Nephron progenitor cell (in vitro differentiated cells): ENCODE measurements around the gene ROR2.

Source experiments
- DNase-seq: peaks from one replicate; pipeline ENCODE4 v3.0.0; 2021
- H3K27ac Mint-ChIP-seq: 2 replicates; pipeline ENCODE4 v1.8.0; 2021; ENCODE audit warnings: mild to moderate bottlenecking, moderate library complexity, mixed read lengths
- H3K27me3 Mint-ChIP-seq: 2 replicates; pipeline ENCODE4 v1.8.0; 2021; ENCODE audit warnings: mild to moderate bottlenecking, low read depth, mixed read lengths; ENCODE audit not compliant: poor library complexity
- H3K36me3 Mint-ChIP-seq: 2 replicates; pipeline ENCODE4 v1.8.0; 2021; ENCODE audit warnings: low read depth, mixed read lengths
- H3K4me1 Mint-ChIP-seq: 2 replicates; pipeline ENCODE4 v1.8.0; 2021; ENCODE audit warnings: mixed read lengths
- H3K4me3 Mint-ChIP-seq: 2 replicates; pipeline ENCODE4 v1.8.0; 2021; ENCODE audit warnings: mild to moderate bottlenecking, moderate library complexity, mixed read lengths
- H3K9me3 Mint-ChIP-seq: 2 replicates; pipeline ENCODE4 v1.8.0; 2021; ENCODE audit warnings: mild to moderate bottlenecking, moderate library complexity, mixed read lengths
- TF ChIP-seq, protein P1 (sequence below): fragments of 200-600 bp; sonication (generic); IDR thresholded peaks from 2 replicates; pipeline ENCODE4 v1.5.0; 2021; ENCODE audit warnings: antibody characterized with exemption

The ROR2 gene

DNA sequence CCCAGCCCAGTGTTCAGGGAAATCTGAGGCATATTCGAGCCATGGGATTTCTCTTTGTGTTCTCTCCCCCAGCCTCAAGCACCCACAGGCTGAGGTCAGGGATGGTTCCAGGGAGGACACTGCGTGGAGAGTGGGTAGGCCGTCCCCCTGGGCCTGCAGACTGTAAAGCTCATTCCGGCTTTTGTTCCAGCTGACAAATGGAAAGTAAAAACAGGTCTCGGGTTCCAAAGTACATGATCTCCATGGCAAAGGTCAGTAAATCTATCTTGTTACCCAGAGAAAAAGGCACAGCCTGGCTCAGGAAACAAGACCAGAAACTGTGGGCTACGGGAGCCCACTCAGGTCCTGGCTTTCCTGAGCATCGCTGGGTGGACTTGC lies 116.2 kb downstream of the ROR2 start:
- Mint-ChIP-seq H3K4me3 (peak overlapping the region; percentile 65), H3K27ac (peak overlapping the region; percentile 98)

DNA sequence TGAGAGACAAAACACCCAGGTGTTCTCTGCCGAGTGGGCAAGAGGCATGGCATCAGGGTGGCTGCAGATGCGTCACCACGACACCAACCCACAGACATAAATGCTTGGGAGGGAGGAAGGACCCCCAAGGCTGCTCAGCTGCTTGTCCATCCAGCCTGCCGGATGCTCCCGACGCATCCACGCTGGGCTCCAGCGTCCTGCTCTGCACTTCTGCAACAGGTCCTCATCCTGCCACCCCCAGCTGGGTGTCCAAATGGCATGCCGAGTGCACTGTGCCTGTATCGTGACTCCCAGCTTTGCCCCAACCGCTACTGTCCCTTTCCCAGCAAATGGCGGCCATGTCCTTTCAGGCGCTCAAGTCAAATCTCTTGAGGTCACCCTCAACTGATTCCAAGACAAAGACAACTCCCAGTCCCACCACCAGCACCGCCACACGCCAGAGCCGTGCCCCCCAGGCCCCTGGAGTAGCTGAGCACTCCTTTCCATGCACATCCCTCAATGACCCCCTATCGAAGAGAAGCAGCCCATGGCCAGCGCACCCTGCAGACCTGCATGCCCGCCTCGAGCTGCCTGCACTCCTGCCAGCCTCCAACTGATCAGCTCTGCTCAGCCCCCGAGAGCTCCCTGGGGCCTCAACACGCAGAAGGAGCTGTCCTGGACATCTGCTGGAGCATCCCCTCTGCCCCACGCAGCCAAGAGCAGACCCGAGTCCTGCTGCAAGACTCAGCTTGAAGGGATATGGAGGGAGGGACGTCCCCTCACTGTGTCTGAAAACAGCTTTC lies 116.7 kb downstream of the ROR2 start:
- peaks cover 87% of the 10 kb centered on the region for H3K4me1 Mint-ChIP-seq
- H3K36me3 Mint-ChIP-seq: peaks cover 11% of the 10 kb centered on the region
- H3K9me3 Mint-ChIP-seq: no peaks in the 10 kb centered on the region
- TF ChIP-seq, protein P1, sequence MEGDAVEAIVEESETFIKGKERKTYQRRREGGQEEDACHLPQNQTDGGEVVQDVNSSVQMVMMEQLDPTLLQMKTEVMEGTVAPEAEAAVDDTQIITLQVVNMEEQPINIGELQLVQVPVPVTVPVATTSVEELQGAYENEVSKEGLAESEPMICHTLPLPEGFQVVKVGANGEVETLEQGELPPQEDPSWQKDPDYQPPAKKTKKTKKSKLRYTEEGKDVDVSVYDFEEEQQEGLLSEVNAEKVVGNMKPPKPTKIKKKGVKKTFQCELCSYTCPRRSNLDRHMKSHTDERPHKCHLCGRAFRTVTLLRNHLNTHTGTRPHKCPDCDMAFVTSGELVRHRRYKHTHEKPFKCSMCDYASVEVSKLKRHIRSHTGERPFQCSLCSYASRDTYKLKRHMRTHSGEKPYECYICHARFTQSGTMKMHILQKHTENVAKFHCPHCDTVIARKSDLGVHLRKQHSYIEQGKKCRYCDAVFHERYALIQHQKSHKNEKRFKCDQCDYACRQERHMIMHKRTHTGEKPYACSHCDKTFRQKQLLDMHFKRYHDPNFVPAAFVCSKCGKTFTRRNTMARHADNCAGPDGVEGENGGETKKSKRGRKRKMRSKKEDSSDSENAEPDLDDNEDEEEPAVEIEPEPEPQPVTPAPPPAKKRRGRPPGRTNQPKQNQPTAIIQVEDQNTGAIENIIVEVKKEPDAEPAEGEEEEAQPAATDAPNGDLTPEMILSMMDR: no peak
- H3K27ac Mint-ChIP-seq: peak overlapping the region; percentile 98
- DNase-seq: no peak
- H3K27me3 Mint-ChIP-seq: no peaks in the 10 kb centered on the region
- peak overlapping the region; percentile 65 for H3K4me3 Mint-ChIP-seq

More for the DNA sequence above, 116.2 kb downstream of the ROR2 start:
- Mint-ChIP-seq H3K9me3 (no peaks in the 10 kb centered on the region), H3K4me1 (peaks cover 90% of the 10 kb centered on the region), H3K27me3 (no peaks in the 10 kb centered on the region), H3K36me3 (peaks cover 8% of the 10 kb centered on the region)
- TF ChIP-seq, protein P1: no peak
- DNase-seq: no peak

DNA sequence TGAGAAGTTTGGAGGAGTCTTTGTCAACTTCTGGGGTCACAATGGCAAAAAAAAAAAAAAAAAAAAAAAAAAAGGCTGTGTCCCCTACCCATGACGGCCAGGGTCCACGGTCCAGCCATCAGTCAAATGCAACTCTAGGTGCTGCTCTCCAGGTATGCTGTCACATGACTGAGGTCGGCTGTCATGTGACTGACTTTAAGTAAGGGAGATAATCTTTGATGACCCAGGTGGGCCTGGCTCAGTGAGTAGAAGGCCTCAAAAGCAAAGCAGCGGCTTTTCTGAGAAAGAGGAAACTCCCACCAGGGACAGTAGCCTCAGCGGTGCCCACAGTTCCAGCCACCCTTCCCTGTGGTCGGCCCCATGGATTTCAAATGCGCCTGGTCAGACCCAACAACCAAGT lies 117.7 kb downstream of the ROR2 start:
- H3K4me1 Mint-ChIP-seq: peaks cover 81% of the 10 kb centered on the region
- no peaks in the 10 kb centered on the region for H3K27me3 Mint-ChIP-seq
- H3K36me3 Mint-ChIP-seq: peaks cover 18% of the 10 kb centered on the region
- peak overlapping the region; percentile 59 for H3K4me3 Mint-ChIP-seq
- TF ChIP-seq, protein P1: no peak
- DNase-seq: no peak
- H3K9me3 Mint-ChIP-seq: no peaks in the 10 kb centered on the region
- peak overlapping the region; percentile 89 for H3K27ac Mint-ChIP-seq

DNA sequence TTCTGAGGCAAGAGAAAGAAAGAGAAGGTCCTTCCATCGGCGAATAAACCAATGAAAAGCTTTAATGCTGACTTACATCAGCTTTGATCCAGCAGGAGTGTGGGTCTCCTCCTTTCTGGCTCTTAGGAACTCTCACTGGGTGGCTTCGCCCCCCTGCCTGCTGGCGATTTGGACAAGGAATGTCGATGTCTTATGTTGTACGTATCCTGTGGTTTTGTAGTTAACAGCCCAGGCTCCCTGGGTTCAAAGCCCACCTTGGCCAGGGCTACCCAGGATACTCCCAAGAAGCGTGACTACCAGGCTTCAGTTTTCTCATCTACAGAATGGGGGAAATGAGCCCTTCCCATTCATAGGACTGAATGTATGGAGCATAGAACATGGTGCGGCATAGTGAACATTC lies 124.2 kb downstream of the ROR2 start:
- Mint-ChIP-seq H3K27me3 (peaks cover 3% of the 10 kb centered on the region), H3K4me3 (no peak overlapping the region), H3K27ac (no peak overlapping the region), H3K4me1 (peaks cover 50% of the 10 kb centered on the region), H3K9me3 (peaks cover 29% of the 10 kb centered on the region), H3K36me3 (peaks cover 55% of the 10 kb centered on the region)
- no peak for DNase-seq
- TF ChIP-seq, protein P1: no peak

DNA sequence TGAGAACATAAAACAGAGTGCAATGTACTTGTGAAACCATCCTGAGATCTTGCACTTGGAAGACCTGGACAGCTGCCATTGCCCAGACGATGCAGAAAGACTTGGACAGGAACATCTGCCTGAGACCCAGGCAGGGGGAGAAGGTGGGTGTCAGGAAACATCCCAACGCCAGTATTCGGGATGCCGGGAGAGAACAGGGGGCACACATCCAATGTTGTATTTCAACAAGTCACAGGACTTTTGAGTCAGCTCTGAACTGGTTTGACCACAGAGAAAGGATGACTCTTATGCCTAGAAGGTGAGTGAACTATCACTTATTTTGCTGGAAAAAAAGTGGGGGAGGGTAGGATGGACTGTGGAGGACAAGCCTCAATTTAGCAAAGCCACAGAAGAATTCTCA lies 124.6 kb downstream of the ROR2 start:
- peaks cover 47% of the 10 kb centered on the region for H3K4me1 Mint-ChIP-seq
- DNase-seq: no peak
- H3K27me3 Mint-ChIP-seq: peaks cover 3% of the 10 kb centered on the region
- H3K4me3 Mint-ChIP-seq: no peak overlapping the region
- H3K27ac Mint-ChIP-seq: no peak overlapping the region
- H3K36me3 Mint-ChIP-seq: peaks cover 53% of the 10 kb centered on the region
- peaks cover 29% of the 10 kb centered on the region for H3K9me3 Mint-ChIP-seq
- TF ChIP-seq, protein P1: no peak
